Prostate gland (tissue), 2 donors: ENCODE measurements around the gene ATP8B3. TPM values are rescaled to one million over a fixed set of nuclear protein-coding genes. Genes with fewer than 3 reads are reported as not detected.

Source experiments
- DNase-seq: peaks from one replicate; pipeline ENCODE4 v3.0.0-alpha.2; 2019; ENCODE audit warnings: low spot score
- H3K27ac ChIP-seq, 2 donors: fragments of 200-600 bp; sonication (generic); 2 replicates each; pipeline ENCODE4 v1.5.1; 2017 to 2019
- H3K27me3 ChIP-seq: fragments of 200-600 bp; sonication (generic); replicated peaks from 2 replicates; pipeline ENCODE4 v1.5.1; 2019; ENCODE audit not compliant: insufficient read depth
- H3K36me3 ChIP-seq, 2 donors: fragments of 200-600 bp; sonication (generic); 1 replicate in 1 of 2; 2 replicates in 1 of 2; pipeline versions ENCODE4 v1.5.1 to v1.8.1; 2017 to 2019
- H3K4me1 ChIP-seq: fragments of 200-600 bp; sonication (generic); replicated peaks from 2 replicates; pipeline ENCODE4 v1.5.1; 2019
- H3K4me3 ChIP-seq, 2 donors: fragments of 200-600 bp; sonication (generic); 2 replicates each; pipeline ENCODE4 v1.5.1; 2017 to 2019
- H3K9me3 ChIP-seq: fragments of 200-600 bp; sonication (generic); 2 replicates; pipeline ENCODE4 v1.5.1; 2017
- CTCF ChIP-seq, 4 experiments: fragments of 200-600 bp in 2 of 4; fragments of 450-650 bp in 2 of 4; sonication (generic) in 2 of 4; IDR thresholded peaks; 1 replicate in 3 of 4; 2 replicates in 1 of 4; pipeline ENCODE4 v1.5.1; 2016 to 2019; ENCODE audit warnings: antibody characterized with exemption in 4 of 4, mild to moderate bottlenecking in 2 of 4, moderate library complexity in 2 of 4
- POLR2A ChIP-seq: fragments of 450-650 bp; IDR thresholded peaks from one replicate; pipeline ENCODE4 v1.6.1; 2016; ENCODE audit warnings: antibody characterized with exemption, mild to moderate bottlenecking
- POLR2AphosphoS5 ChIP-seq: sonication (generic); formaldehyde crosslinking; IDR thresholded peaks from one replicate; pipeline ENCODE4 v1.6.1; 2017; ENCODE audit warnings: antibody characterized with exemption
- WGBS: methylation state at CpG from one replicate; pipeline ENCODE4 v1.1.5; 2018; 5-methylcytosine and 5-hydroxymethylcytosine counted together
- intact Hi-C: fragments of 100-400 bp; cut with DNase I; formaldehyde crosslinking; loops from one replicate; pipeline ENCODE4 v1.14.2; 2022
- total RNA-seq, 2 donors: library from RNA; depleted of rRNA; stranded (reverse); fragments of >200 nt; gene quantifications; one replicate each; pipeline ENCODE4 v1.1.0, GENCODE V29; 2016

ATP8B3 gene
- total RNA-seq, 2 donors from 2014 or later, result 0.18 to 4.7 TPM

DNA sequence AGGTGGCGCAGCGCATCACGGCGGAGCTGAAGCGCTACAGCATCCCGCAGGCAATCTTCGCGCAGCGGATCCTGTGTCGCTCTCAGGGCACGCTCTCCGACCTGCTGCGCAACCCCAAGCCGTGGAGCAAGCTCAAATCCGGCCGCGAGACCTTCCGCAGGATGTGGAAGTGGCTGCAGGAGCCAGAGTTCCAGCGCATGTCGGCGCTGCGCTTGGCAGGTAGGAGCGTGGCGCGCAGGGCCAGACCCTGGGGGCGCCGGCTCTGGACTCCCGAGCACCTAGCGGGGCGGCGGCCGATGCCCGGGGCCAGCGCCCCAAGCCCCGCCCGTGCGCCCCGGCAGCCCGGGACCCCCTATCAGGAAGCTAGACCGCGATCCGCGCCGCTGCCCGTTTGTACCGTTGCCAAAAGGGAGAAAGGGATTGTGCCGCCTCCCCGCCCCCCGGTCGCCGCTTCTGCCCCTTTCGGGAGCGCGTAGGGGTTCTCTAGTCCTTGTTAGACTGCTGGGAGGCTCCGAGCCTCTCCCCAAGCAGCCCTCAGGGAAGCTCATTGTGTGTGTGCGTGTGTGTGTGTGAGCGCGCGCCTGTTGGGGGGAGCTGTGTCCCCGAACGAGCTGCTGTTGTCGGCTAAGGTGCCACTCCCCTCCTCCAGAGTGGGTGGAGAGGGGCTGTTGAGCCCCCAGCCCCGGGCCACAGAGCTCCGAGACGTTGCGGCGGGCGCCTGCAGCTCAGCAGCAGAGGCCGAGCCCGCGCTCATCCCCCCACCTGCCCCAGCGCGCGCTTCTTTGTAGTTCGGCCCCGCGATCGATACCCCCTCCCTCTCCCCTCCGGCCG lies 57.2 kb downstream of the ATP8B3 start:
- no peak for DNase-seq
- intact Hi-C loops, result no loop called here
- Histone ChIP-seq H3K4me3 (no peak overlapping the region), H3K27me3 (peaks cover 75% of the 10 kb centered on the region), H3K4me1 (no peaks in the 10 kb centered on the region), H3K9me3 (no peaks in the 10 kb centered on the region), H3K27ac (no peak overlapping the region), H3K36me3 (no peaks in the 10 kb centered on the region)
- WGBS, result 2% methylated on average over 59 of the region's 80 CpGs
- TF ChIP-seq POLR2A (no peak), CTCF (IDR thresholded peaks at IDR 0.05) (no peak), POLR2AphosphoS5 (no peak)

GRCh38 chr19:1754018-1754635 lies 57.9 kb downstream of the ATP8B3 start:
- no peak for TF ChIP-seq CTCF (IDR thresholded peaks at IDR 0.05)
- TF ChIP-seq POLR2AphosphoS5, result no peak
- peaks cover 3% of the 10 kb centered on the region for H3K4me1 ChIP-seq
- H3K27me3 ChIP-seq, result peaks cover 76% of the 10 kb centered on the region
- intact Hi-C loops, result no loop called here
- DNase-seq, result no peak
- 0% methylated on average over 32 of the region's 105 CpGs for WGBS
- no peaks in the 10 kb centered on the region for H3K36me3 ChIP-seq
- no peak overlapping the region for H3K4me3 ChIP-seq
- no peaks in the 10 kb centered on the region for H3K9me3 ChIP-seq
- no peak overlapping the region for H3K27ac ChIP-seq

DNA sequence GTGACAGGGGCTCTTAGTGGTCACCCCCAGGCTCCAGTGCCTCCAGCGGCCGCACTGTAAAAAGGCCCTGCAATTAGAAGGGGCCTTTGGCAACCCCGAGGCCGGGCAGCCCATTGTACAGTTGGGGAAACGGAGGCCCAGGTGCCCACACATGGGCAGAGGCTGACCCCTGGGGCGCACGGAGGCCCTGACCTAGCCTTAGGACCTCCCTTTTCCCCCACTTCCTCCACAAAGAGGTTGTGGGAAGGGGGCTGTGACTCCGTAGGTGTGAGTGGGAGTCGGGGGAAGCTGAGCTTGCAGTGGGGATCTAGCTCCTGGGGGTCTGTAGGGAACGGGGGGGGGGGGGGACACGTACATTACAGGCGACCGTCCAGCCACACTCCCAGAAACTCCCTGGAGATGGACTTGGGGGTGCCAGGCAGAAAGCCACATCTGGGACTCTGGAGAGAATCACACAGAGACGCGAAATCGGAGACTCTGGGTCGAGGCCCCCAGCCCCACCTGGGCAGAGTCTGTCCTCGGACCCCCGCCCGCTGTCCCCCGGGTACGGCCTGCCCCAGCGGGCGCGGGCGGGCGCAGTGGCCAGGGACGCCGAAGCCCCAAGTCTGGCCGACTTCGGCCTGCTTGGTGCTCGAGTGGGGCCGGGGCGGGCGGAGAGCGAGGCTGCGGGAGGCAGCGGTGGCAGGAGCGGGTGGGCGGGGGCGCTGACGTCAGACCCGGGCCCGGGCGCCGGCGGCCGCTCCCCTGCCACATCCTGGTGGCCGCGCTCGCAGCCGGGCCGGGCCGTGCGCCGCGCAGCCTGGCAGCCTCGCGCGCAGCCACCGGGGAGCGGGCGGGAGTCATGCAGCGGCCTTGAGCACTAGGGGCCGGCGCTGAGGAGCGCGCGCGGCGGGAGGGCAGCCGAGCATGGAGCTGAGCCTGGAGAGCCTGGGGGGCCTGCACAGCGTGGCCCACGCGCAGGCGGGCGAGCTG lies 59.0 kb downstream of the ATP8B3 start, which contains the start of gene ONECUT3:
ONECUT3 (plus strand) TSS at position 750 of the 972 bp plus-strand sequence; CDS start at position 907, 157 bp downstream.
- Histone ChIP-seq H3K27me3 (peaks cover 78% of the 10 kb centered on the region), H3K27ac (no peak within 1 kb of the TSS), H3K4me1 (peaks cover 3% of the 10 kb centered on the region), H3K36me3 (no peaks in the 10 kb centered on the region), H3K9me3 (no peaks in the 10 kb centered on the region), H3K4me3 (no peak within 1 kb of the TSS)
- 2% methylated on average over 45 of the region's 77 CpGs for WGBS
- no peak for DNase-seq
- intact Hi-C loops, result no loop called here
- TF ChIP-seq CTCF (IDR thresholded peaks at IDR 0.05), result no peak
- TF ChIP-seq POLR2A, result no peak
- TF ChIP-seq POLR2AphosphoS5, result no peak

DNA sequence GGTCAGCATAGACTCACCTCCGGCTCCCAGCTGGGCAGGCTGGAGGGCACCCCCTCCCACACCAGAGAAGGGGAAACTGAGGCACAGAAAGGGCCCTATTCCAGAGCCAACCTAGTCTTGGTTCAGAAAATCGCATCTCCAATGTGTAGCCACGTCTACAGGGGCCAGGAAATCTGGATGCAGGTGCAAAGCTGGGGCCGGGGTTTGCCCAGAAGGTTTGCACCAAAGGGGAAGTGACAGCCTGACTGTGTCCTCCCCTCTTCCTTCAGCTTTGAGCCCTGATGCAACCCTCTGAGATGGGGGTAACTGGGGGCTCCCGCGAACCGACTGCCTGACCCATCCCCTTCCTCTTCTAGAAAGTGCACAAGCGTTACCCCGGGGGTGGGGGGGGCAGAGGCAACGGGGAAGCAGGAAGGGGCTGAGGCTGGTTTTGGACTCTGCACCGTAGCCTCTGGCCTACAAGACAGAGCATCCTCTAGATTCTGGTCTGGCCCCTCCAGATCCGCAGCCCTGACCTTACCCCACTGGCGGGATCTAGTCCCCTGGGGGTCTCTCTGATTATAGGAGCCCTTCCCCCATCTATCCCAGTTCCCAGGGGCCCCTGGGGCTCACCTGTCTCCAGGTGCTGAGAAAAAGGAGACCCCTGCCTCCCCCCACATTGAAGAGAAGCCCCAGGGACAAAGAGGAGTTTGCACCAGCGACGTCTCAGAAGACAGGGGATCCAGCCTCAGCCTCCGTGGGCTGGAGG lies 59.9 kb downstream of the ATP8B3 start:
- no peak for TF ChIP-seq POLR2AphosphoS5
- no peak for TF ChIP-seq POLR2A
- TF ChIP-seq CTCF (IDR thresholded peaks at IDR 0.05), result no peak
- 4% methylated on average over 16 of the region's 16 CpGs for WGBS
- H3K4me1 ChIP-seq, result peaks cover 3% of the 10 kb centered on the region
- no peaks in the 10 kb centered on the region for H3K9me3 ChIP-seq
- no peak for DNase-seq
- no peak overlapping the region for H3K4me3 ChIP-seq
- H3K27ac ChIP-seq, result no peak overlapping the region
- peaks cover 79% of the 10 kb centered on the region for H3K27me3 ChIP-seq
- no peaks in the 10 kb centered on the region for H3K36me3 ChIP-seq
- intact Hi-C loops, result no loop called here
